HepG2 (cell line): ENCODE data around the gene COX18. TPM values are rescaled to one million over a fixed set of nuclear protein-coding genes. Genes with fewer than 3 reads are reported as not detected.

Experiments used
- ERF ChIP-seq: IDR thresholded peaks from 2 replicates; pipeline ENCODE4 v1.6.1; 2018; ENCODE audit warnings: missing biosample characterization, missing genetic modification reagents
- LCORL ChIP-seq, 2 experiments: fragments of 450-650 bp in 1 of 2; sonication (generic) in 1 of 2; formaldehyde crosslinking in 1 of 2; IDR thresholded peaks; 2 replicates each; pipeline versions ENCODE4 v1.5.0 to v1.6.1; 2017 to 2020; ENCODE audit warnings: antibody characterized with exemption in 1 of 2, missing genetic modification reagents in 1 of 2
- NONO ChIP-seq, 2 experiments: fragments of 450-650 bp in 1 of 2; sonication (generic) in 1 of 2; formaldehyde crosslinking in 1 of 2; IDR thresholded peaks in 1 of 2; conservative IDR thresholded peaks in 1 of 2; 2 replicates each; pipeline versions ENCODE4 v1.6.1 to v1.8.0; 2017 to 2022; ENCODE audit warnings: mild to moderate bottlenecking in 1 of 2, missing genetic modification reagents in 1 of 2, moderate library complexity in 1 of 2
- SAP130 ChIP-seq: IDR thresholded peaks from 2 replicates; pipeline ENCODE4 v1.6.1; 2016; ENCODE audit warnings: low read depth
- SOX5 ChIP-seq: IDR thresholded peaks from 2 replicates; pipeline ENCODE4 v1.6.1; 2016; ENCODE audit warnings: borderline replicate concordance
- ZFAT ChIP-seq: sonication (generic); formaldehyde crosslinking; conservative IDR thresholded peaks from 2 replicates; pipeline ENCODE4 v1.8.1; 2023; ENCODE audit warnings: missing genetic modification reagents, inconsistent platforms
- ZNF335 ChIP-seq: sonication (generic); formaldehyde crosslinking; IDR thresholded peaks from 2 replicates; pipeline ENCODE4 v1.4.0; 2020; ENCODE audit warnings: missing genetic modification reagents
- ZNF350 ChIP-seq: sonication (generic); formaldehyde crosslinking; IDR thresholded peaks from 2 replicates; pipeline ENCODE4 v1.4.0; 2020; ENCODE audit warnings: mild to moderate bottlenecking, low read depth, missing genetic modification reagents, borderline replicate concordance
- ZNF589 ChIP-seq: sonication (generic); formaldehyde crosslinking; conservative IDR thresholded peaks from 2 replicates; pipeline ENCODE4 v1.8.0; 2022; ENCODE audit warnings: mild to moderate bottlenecking, moderate library complexity, missing genetic modification reagents
- ZNF709 ChIP-seq: sonication (generic); formaldehyde crosslinking; IDR thresholded peaks from 2 replicates; pipeline ENCODE4 v1.5.0; 2020; ENCODE audit warnings: mild to moderate bottlenecking, missing genetic modification reagents
- polyA plus RNA-seq, 8 experiments: library from polyadenylated mRNA; depleted of rRNA in 3 of 8; stranded (reverse) in 7 of 8; unstranded in 1 of 8; fragments of >200 nt; fragmentation: Illumina TruSeq in 4 of 8; extraction: Trizol in 4 of 8; gene quantifications; 2 replicates each; pipeline versions ENCODE4 v1.2.1 to v1.2.3, GENCODE V29; 2011 to 2016; ENCODE audit warnings: low read depth in 4 of 8, missing spikeins in 1 of 8, mixed read lengths in 1 of 8; ENCODE audit not compliant: insufficient read depth in 1 of 8
- total RNA-seq, 5 experiments: library from RNA; depleted of rRNA; stranded (reverse); fragments of >200 nt; fragmentation: Illumina TruSeq; extraction: Trizol; gene quantifications; 2 replicates each; pipeline ENCODE4 v1.2.3, GENCODE V29; 2016; ENCODE audit warnings: low read depth in 1 of 5
- TF ChIP-seq, protein P1 (sequence below): sonication (generic); formaldehyde crosslinking; conservative IDR thresholded peaks from 2 replicates; pipeline ENCODE4 v1.4.0; 2020; ENCODE audit warnings: missing genetic modification reagents
- TF ChIP-seq, protein P2 (sequence below): sonication (generic); formaldehyde crosslinking; IDR thresholded peaks from 2 replicates; pipeline ENCODE4 v1.5.0; 2020; ENCODE audit warnings: mild to moderate bottlenecking, missing genetic modification reagents
- TF ChIP-seq, protein P3 (sequence below): sonication (generic); formaldehyde crosslinking; IDR thresholded peaks from 2 replicates; pipeline ENCODE4 v1.8.0; 2022; ENCODE audit warnings: mild to moderate bottlenecking, missing genetic modification reagents; ENCODE audit not compliant: insufficient replicate concordance
- TF ChIP-seq, protein P4 (sequence below): sonication (generic); formaldehyde crosslinking; IDR thresholded peaks from 2 replicates; pipeline ENCODE4 v1.4.0; 2020; ENCODE audit warnings: missing genetic modification reagents
- TF ChIP-seq, protein P5 (sequence below): sonication (generic); formaldehyde crosslinking; IDR thresholded peaks from 2 replicates; pipeline ENCODE4 v1.5.1; 2020; ENCODE audit warnings: mild to moderate bottlenecking, missing genetic modification reagents, moderate library complexity

The COX18 gene
- total and polyA plus RNA-seq, 2 of the 13 experiments (the other 11 are each of a cell fraction or from before 2014, with no cell fraction given), result 8.7 to 21.3 TPM

DNA sequence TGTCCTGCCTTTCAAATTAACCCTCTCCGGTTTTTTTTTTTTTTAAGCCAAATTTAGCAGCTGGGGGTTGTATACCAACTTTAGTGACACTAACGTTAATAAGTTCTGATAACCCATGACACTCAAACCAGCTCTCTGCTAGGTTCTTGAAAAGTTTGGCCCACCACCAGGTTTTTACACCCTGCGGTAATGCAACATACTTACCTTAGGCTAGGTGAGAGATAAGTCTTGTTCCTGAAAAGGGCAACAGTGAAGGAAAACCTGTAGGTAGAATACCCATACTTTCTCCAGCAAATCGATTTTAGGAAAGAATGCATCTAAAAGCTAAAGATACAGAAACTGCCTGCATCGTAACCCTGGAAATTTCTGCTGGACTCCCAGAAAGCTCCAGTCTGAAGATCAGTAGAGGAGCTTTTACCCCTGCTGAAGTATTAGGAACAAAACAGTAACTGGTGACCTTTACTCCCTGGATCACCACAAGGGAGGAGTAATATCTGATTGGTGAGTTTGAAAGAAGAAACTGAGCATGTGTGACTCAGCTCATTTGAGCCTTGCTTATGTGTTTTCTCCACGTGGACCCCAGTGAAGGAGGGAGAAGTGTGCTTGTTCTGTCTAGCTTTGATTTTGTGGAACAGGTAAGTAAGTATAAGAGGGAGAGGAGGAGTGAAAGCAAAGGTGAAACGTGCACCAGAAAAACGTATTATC, 34.4 kb upstream of the COX18 start (continued):
- TF ChIP-seq, protein P1, sequence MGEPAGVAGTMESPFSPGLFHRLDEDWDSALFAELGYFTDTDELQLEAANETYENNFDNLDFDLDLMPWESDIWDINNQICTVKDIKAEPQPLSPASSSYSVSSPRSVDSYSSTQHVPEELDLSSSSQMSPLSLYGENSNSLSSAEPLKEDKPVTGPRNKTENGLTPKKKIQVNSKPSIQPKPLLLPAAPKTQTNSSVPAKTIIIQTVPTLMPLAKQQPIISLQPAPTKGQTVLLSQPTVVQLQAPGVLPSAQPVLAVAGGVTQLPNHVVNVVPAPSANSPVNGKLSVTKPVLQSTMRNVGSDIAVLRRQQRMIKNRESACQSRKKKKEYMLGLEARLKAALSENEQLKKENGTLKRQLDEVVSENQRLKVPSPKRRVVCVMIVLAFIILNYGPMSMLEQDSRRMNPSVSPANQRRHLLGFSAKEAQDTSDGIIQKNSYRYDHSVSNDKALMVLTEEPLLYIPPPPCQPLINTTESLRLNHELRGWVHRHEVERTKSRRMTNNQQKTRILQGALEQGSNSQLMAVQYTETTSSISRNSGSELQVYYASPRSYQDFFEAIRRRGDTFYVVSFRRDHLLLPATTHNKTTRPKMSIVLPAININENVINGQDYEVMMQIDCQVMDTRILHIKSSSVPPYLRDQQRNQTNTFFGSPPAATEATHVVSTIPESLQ (CRISPR knock-in tag), result 0 out of 2 replicates have a peak, but pooled peaks have one; percentile 17
- TF ChIP-seq, protein P2, sequence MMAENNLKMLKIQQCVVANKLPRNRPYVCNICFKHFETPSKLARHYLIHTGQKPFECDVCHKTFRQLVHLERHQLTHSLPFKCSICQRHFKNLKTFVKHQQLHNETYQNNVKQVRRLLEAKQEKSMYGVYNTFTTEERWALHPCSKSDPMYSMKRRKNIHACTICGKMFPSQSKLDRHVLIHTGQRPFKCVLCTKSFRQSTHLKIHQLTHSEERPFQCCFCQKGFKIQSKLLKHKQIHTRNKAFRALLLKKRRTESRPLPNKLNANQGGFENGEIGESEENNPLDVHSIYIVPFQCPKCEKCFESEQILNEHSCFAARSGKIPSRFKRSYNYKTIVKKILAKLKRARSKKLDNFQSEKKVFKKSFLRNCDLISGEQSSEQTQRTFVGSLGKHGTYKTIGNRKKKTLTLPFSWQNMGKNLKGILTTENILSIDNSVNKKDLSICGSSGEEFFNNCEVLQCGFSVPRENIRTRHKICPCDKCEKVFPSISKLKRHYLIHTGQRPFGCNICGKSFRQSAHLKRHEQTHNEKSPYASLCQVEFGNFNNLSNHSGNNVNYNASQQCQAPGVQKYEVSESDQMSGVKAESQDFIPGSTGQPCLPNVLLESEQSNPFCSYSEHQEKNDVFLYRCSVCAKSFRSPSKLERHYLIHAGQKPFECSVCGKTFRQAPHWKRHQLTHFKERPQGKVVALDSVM (CRISPR knock-in tag), result no peak
- TF ChIP-seq ZNF589 (0 out of 2 replicates have a peak, but pooled peaks have one; percentile 33), ZNF709 (CRISPR knock-in tag) (0 out of 2 replicates have a peak, but pooled peaks have one; percentile 51), ZNF350 (CRISPR knock-in tag) (no peak), NONO (IDR thresholded peaks at IDR 0.05) (no peak), NONO (CRISPR knock-in tag; conservative IDR thresholded peaks at IDR 0.05) (peak; percentile 36; the same call in 1 of the 2 replicates), ZFAT (CRISPR knock-in tag) (no peak), ERF (CRISPR knock-in tag) (0 out of 2 replicates have a peak, but pooled peaks have one; percentile 42), ZNF335 (CRISPR knock-in tag) (0 out of 2 replicates have a peak, but pooled peaks have one; percentile 33), SOX5 (CRISPR knock-in tag) (peak; percentile 71), SAP130 (CRISPR knock-in tag) (peak; percentile 96), LCORL (IDR thresholded peaks at IDR 0.05) (no peak), LCORL (CRISPR knock-in tag; IDR thresholded peaks at IDR 0.05) (peak; percentile 58)
- TF ChIP-seq, protein P3, sequence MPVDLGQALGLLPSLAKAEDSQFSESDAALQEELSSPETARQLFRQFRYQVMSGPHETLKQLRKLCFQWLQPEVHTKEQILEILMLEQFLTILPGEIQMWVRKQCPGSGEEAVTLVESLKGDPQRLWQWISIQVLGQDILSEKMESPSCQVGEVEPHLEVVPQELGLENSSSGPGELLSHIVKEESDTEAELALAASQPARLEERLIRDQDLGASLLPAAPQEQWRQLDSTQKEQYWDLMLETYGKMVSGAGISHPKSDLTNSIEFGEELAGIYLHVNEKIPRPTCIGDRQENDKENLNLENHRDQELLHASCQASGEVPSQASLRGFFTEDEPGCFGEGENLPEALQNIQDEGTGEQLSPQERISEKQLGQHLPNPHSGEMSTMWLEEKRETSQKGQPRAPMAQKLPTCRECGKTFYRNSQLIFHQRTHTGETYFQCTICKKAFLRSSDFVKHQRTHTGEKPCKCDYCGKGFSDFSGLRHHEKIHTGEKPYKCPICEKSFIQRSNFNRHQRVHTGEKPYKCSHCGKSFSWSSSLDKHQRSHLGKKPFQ, result peak; percentile 23
- TF ChIP-seq, protein P4, sequence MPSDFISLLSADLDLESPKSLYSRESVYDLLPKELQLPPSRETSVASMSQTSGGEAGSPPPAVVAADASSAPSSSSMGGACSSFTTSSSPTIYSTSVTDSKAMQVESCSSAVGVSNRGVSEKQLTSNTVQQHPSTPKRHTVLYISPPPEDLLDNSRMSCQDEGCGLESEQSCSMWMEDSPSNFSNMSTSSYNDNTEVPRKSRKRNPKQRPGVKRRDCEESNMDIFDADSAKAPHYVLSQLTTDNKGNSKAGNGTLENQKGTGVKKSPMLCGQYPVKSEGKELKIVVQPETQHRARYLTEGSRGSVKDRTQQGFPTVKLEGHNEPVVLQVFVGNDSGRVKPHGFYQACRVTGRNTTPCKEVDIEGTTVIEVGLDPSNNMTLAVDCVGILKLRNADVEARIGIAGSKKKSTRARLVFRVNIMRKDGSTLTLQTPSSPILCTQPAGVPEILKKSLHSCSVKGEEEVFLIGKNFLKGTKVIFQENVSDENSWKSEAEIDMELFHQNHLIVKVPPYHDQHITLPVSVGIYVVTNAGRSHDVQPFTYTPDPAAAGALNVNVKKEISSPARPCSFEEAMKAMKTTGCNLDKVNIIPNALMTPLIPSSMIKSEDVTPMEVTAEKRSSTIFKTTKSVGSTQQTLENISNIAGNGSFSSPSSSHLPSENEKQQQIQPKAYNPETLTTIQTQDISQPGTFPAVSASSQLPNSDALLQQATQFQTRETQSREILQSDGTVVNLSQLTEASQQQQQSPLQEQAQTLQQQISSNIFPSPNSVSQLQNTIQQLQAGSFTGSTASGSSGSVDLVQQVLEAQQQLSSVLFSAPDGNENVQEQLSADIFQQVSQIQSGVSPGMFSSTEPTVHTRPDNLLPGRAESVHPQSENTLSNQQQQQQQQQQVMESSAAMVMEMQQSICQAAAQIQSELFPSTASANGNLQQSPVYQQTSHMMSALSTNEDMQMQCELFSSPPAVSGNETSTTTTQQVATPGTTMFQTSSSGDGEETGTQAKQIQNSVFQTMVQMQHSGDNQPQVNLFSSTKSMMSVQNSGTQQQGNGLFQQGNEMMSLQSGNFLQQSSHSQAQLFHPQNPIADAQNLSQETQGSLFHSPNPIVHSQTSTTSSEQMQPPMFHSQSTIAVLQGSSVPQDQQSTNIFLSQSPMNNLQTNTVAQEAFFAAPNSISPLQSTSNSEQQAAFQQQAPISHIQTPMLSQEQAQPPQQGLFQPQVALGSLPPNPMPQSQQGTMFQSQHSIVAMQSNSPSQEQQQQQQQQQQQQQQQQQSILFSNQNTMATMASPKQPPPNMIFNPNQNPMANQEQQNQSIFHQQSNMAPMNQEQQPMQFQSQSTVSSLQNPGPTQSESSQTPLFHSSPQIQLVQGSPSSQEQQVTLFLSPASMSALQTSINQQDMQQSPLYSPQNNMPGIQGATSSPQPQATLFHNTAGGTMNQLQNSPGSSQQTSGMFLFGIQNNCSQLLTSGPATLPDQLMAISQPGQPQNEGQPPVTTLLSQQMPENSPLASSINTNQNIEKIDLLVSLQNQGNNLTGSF (CRISPR knock-in tag), result no peak
- TF ChIP-seq, protein P5, sequence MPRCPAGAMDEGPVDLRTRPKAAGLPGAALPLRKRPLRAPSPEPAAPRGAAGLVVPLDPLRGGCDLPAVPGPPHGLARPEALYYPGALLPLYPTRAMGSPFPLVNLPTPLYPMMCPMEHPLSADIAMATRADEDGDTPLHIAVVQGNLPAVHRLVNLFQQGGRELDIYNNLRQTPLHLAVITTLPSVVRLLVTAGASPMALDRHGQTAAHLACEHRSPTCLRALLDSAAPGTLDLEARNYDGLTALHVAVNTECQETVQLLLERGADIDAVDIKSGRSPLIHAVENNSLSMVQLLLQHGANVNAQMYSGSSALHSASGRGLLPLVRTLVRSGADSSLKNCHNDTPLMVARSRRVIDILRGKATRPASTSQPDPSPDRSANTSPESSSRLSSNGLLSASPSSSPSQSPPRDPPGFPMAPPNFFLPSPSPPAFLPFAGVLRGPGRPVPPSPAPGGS, result no peak
